GM12878 (cell line): ENCODE results near the gene TCEANC2. TPM values are rescaled to one million over a fixed set of nuclear protein-coding genes. Genes with fewer than 3 reads are reported as not detected.

Source experiments
- ATAC-seq: fragments of 200-7000 bp; cut with Tn5 transposase; 3 replicates; pipeline ENCODE4 v1.9.1; 2020; ENCODE audit warnings: mild to moderate bottlenecking, moderate library complexity
- BruUV-seq: library from RNA; stranded (reverse); fragments of 400-500 nt; replicated peaks from 2 replicates; lab custom pipeline; 2021; lab: Mats Ljungman, UMichigan
- CTCF ChIA-PET: fragments of 300-600 bp; sonication (Branson Sonifier 250); formaldehyde crosslinking; extraction: SDS; loops from one replicate; lab custom pipeline; 2021; ENCODE audit warnings: inconsistent platforms; lab: Yijun Ruan, JAX
- POLR2A ChIA-PET: fragments of 350-600 bp; formaldehyde crosslinking; extraction: SDS; loops from one replicate; lab custom pipeline; 2021; ENCODE audit warnings: inconsistent platforms; lab: Charles Lee
- RAD21 ChIA-PET: fragments of 300-600 bp; sonication (Branson Sonifier 250); formaldehyde crosslinking; loops from one replicate; lab custom pipeline; 2023; ENCODE audit warnings: antibody characterized with exemption; ENCODE audit not compliant: unreplicated experiment; lab: Charles Lee
- SMC1A ChIA-PET: fragments of 300-600 bp; sonication (Branson Sonifier 250); formaldehyde crosslinking; loops from one replicate; lab custom pipeline; 2023; ENCODE audit not compliant: unreplicated experiment, uncharacterized antibody; lab: Charles Lee
- DNase-seq: peaks from one replicate; pipeline ENCODE4 v3.0.0-alpha.2; 2011; ENCODE audit warnings: low read depth, low spot score
- FAIRE-seq: peaks from 3 replicates; lab custom pipeline; 2011; peaks lifted over from hg19 to GRCh38; lab: Jason Lieb, UNC
- H2AFZ ChIP-seq: 2 replicates; pipeline ENCODE4 v1.6.0; 2011; ENCODE audit warnings: low read depth, low read length, control low read depth; ENCODE audit not compliant: control insufficient read depth
- H3K27ac ChIP-seq: 2 replicates; pipeline ENCODE4 v1.5.1; 2011; ENCODE audit warnings: control low read depth; ENCODE audit not compliant: control insufficient read depth, insufficient read depth
- H3K27me3 ChIP-seq, 2 experiments: replicated peaks in 1 of 2; 2 replicates each; pipeline versions ENCODE4 v1.6.0 to v1.6.1; 2011; ENCODE audit warnings: low read length in 1 of 2; ENCODE audit not compliant: control insufficient read depth in 2 of 2, insufficient read depth in 2 of 2
- H3K36me3 ChIP-seq, 2 experiments: 2 replicates each; pipeline ENCODE4 v1.5.1; 2011; ENCODE audit warnings: low read length in 1 of 2; ENCODE audit not compliant: control insufficient read depth in 2 of 2, insufficient read depth in 2 of 2
- H3K4me1 ChIP-seq: 2 replicates; pipeline ENCODE4 v1.6.1; 2011; ENCODE audit warnings: mild to moderate bottlenecking, low read length, moderate library complexity, mixed read lengths; ENCODE audit not compliant: control insufficient read depth, insufficient read depth
- H3K4me2 ChIP-seq: 2 replicates; pipeline ENCODE4 v1.6.0; 2011; ENCODE audit warnings: control low read depth; ENCODE audit not compliant: control insufficient read depth, insufficient read depth
- H3K4me3 ChIP-seq: fragments of 200-600 bp; sonication (generic); 2 replicates; pipeline ENCODE4 v1.5.1; 2016
- H3K79me2 ChIP-seq: 2 replicates; pipeline ENCODE4 v1.6.0; 2011; ENCODE audit warnings: low read length; ENCODE audit not compliant: control insufficient read depth, insufficient read depth
- H3K9ac ChIP-seq: 2 replicates; pipeline ENCODE4 v1.8.0; 2011; ENCODE audit warnings: low read length, control low read depth, mixed read lengths; ENCODE audit not compliant: control insufficient read depth, insufficient read depth
- H3K9me3 ChIP-seq: replicated peaks from 3 replicates; pipeline ENCODE4 v1.5.1; 2011; ENCODE audit warnings: mild to moderate bottlenecking, low read length; ENCODE audit not compliant: control insufficient read depth, insufficient read depth
- H4K20me1 ChIP-seq: 2 replicates; pipeline ENCODE4 v1.6.0; 2011; ENCODE audit not compliant: control insufficient read depth, insufficient read depth
- BCL11A ChIP-seq: IDR thresholded peaks from 2 replicates; pipeline ENCODE4 v1.6.1; 2011; ENCODE audit warnings: low read depth, low read length
- BCL3 ChIP-seq: IDR thresholded peaks from 2 replicates; pipeline ENCODE4 v1.6.1; 2011; ENCODE audit warnings: borderline replicate concordance, low read depth, mild to moderate bottlenecking, moderate library complexity, low read length; ENCODE audit not compliant: insufficient read depth, poor library complexity, severe bottlenecking
- BRCA1 ChIP-seq: IDR thresholded peaks from 2 replicates; pipeline ENCODE4 v1.6.1; 2011; ENCODE audit warnings: low read depth, low read length, improper control_type of control experiment
- CBX5 ChIP-seq: sonication (generic); IDR thresholded peaks from 2 replicates; pipeline ENCODE4 v1.6.1; 2016; ENCODE audit warnings: low read depth, moderate library complexity, mild to moderate bottlenecking, inconsistent platforms
- CHD4 ChIP-seq: fragments of 200-600 bp; sonication (generic); IDR thresholded peaks from 2 replicates; pipeline ENCODE4 v1.6.1; 2016; ENCODE audit warnings: mild to moderate bottlenecking
- ESRRA ChIP-seq: IDR thresholded peaks from 2 replicates; pipeline ENCODE4 v1.6.1; 2012; ENCODE audit warnings: mild to moderate bottlenecking, low read length, improper control_type of control experiment
- HCFC1 ChIP-seq: fragments of 150-350 bp; IDR thresholded peaks from 2 replicates; pipeline ENCODE4 v1.6.1; 2014; ENCODE audit warnings: low read length
- IRF5 ChIP-seq: fragments of 450-650 bp; IDR thresholded peaks from 2 replicates; pipeline ENCODE4 v1.6.1; 2017; ENCODE audit warnings: borderline replicate concordance
- MAX ChIP-seq: IDR thresholded peaks from 2 replicates; pipeline ENCODE4 v1.6.1; 2012; ENCODE audit warnings: low read depth, low read length, improper control_type of control experiment
- MEF2B ChIP-seq: fragments of 450-650 bp; IDR thresholded peaks from 2 replicates; pipeline ENCODE4 v1.6.1; 2018; ENCODE audit warnings: mild to moderate bottlenecking, moderate library complexity; ENCODE audit not compliant: partially characterized antibody, poor library complexity, severe bottlenecking
- NR2C1 ChIP-seq: fragments of 450-650 bp; IDR thresholded peaks from 2 replicates; pipeline ENCODE4 v1.6.1; 2017; ENCODE audit warnings: antibody characterized with exemption, mild to moderate bottlenecking, moderate library complexity
- NRF1 ChIP-seq: conservative IDR thresholded peaks from 2 replicates; pipeline ENCODE4 v1.6.1; 2011; ENCODE audit warnings: mild to moderate bottlenecking, low read depth, low read length, improper control_type of control experiment
- POU2F2 ChIP-seq: IDR thresholded peaks from 3 replicates; pipeline ENCODE4 v1.6.1; 2011; ENCODE audit warnings: low read depth, mild to moderate bottlenecking, low read length, borderline replicate concordance
- USF2 ChIP-seq: IDR thresholded peaks from 2 replicates; pipeline ENCODE4 v1.6.1; 2011; ENCODE audit warnings: low read depth, low read length, improper control_type of control experiment, borderline replicate concordance
- YY1 ChIP-seq: IDR thresholded peaks from 2 replicates; pipeline ENCODE4 v1.6.1; 2011; ENCODE audit warnings: low read depth, mild to moderate bottlenecking, low read length
- ZNF24 ChIP-seq: fragments of 450-650 bp; IDR thresholded peaks from 2 replicates; pipeline ENCODE4 v1.6.1; 2017; ENCODE audit warnings: antibody characterized with exemption, mild to moderate bottlenecking
- WGBS: methylation state at CpG from one replicate; pipeline ENCODE4 v1.1.6; 2016; ENCODE audit warnings: low lambda C conversion rate; ENCODE audit not compliant: insufficient replicate concordance, insufficient coverage; ENCODE audit errors: missing lambda C conversion rate; 5-methylcytosine and 5-hydroxymethylcytosine counted together
- in situ Hi-C: fragments of 300-500 bp; cut with MboI; formaldehyde crosslinking; loops from 9 replicates; pipeline ENCODE4 v1.14.3; 2018; ENCODE audit warnings: mixed read lengths
- intact Hi-C: fragments of 100-400 bp; cut with micrococcal nuclease; formaldehyde crosslinking; loops from one replicate; pipeline ENCODE4 v1.14.2; 2022; ENCODE audit not compliant: unreplicated experiment
- polyA plus RNA-seq, 11 experiments: library from polyadenylated mRNA; depleted of rRNA in 4 of 11; unstranded in 6 of 11; stranded (reverse) in 5 of 11; fragments of >200 nt; fragmentation: Nextera tagmentation in 4 of 11; fragmentation: Illumina TruSeq in 1 of 11; extraction: Ambion mirVana in 4 of 11; extraction: Trizol in 1 of 11; gene quantifications; 1 replicate in 1 of 11; 2 replicates in 10 of 11; pipeline versions ENCODE4 v1.2.1 to v1.2.3, GENCODE V29; 2011 to 2016; ENCODE audit warnings: inconsistent platforms in 2 of 11, missing spikeins in 2 of 11, low read depth in 1 of 11
- total RNA-seq, 4 experiments: library from RNA; depleted of rRNA in 3 of 4; stranded (reverse); fragments of >200 nt in 3 of 4; fragmentation: Illumina TruSeq in 1 of 4; extraction: Trizol in 1 of 4; gene quantifications; 2 replicates each; pipeline versions ENCODE4 v1.2.1 to v1.2.3, GENCODE V29; 2013 to 2021

TCEANC2 gene
- total and polyA plus RNA-seq, 10 of the 15 experiments (the other 5 are each of a cell fraction or from before 2014, with no cell fraction given), result 4.4 to 13.2 (median 6.4) TPM

GRCh38 chr1:54152696-54153095 lies 99.3 kb downstream of the TCEANC2 start, which contains the start of gene CDCP2:
Gene CDCP2 (minus strand): TSS chr1:54153000. CDS start chr1:54152922, 78 bp downstream.
- BruUV-seq, result no TSS peak
- Histone ChIP-seq H4K20me1 (no peaks in the 10 kb centered on the region), H3K9ac (no peak within 1 kb of the TSS), H2AFZ (no peak within 1 kb of the TSS), H3K4me3 (no peak within 1 kb of the TSS), H3K4me1 (no peaks in the 10 kb centered on the region), H3K27ac (no peak within 1 kb of the TSS), H3K9me3 (no peaks in the 10 kb centered on the region), H3K79me2 (no peaks in the 10 kb centered on the region), H3K36me3 (no peaks in the 10 kb centered on the region), H3K4me2 (no peak within 1 kb of the TSS), H3K27me3 (no peaks in the 10 kb centered on the region)
- ChIA-PET CTCF (no interaction called here), RAD21 (no interaction called here), POLR2A (no interaction called here), SMC1A (no interaction called here)
- no peak for ATAC-seq
- no peak for FAIRE-seq
- 64% methylated on average over 5 of the region's 5 CpGs for WGBS
- intact Hi-C loops (no loop called here), in situ Hi-C loops (no loop called here)
- no peak for DNase-seq
- TF ChIP-seq HCFC1 (no peak), ZNF24 (no peak), BCL3 (no peak), CHD4 (no peak), NRF1 (no peak), BCL11A (no peak), IRF5 (no peak), NR2C1 (no peak), POU2F2 (no peak), BRCA1 (no peak), MEF2B (no peak), USF2 (no peak), YY1 (no peak), CBX5 (no peak), MAX (no peak), ESRRA (no peak)
